HepG2 (cell line): ENCODE results near the gene UST.

ENCODE experiments used
- ARID4A ChIP-seq: sonication (generic); formaldehyde crosslinking; IDR thresholded peaks from 2 replicates; pipeline ENCODE4 v1.5.0; 2020; ENCODE audit warnings: mild to moderate bottlenecking, missing genetic modification reagents, borderline replicate concordance
- CTCF ChIP-seq: sonication (generic); formaldehyde crosslinking; IDR thresholded peaks from 2 replicates; pipeline ENCODE4 v1.5.0; 2020; ENCODE audit warnings: mild to moderate bottlenecking, missing genetic modification reagents, moderate library complexity
- E2F2 ChIP-seq: sonication (generic); formaldehyde crosslinking; IDR thresholded peaks from 2 replicates; pipeline ENCODE4 v1.4.0; 2020; ENCODE audit warnings: missing genetic modification reagents, borderline replicate concordance
- GABPA ChIP-seq, 2 experiments: IDR thresholded peaks; 2 replicates each; pipeline ENCODE4 v1.6.1; 2011 to 2016; ENCODE audit warnings: low read depth in 2 of 2, low read length in 1 of 2, missing biosample characterization in 1 of 2, missing genetic modification characterization in 1 of 2
- HNRNPLL ChIP-seq: fragments of 200-400 bp; formaldehyde crosslinking; IDR thresholded peaks from 2 replicates; pipeline ENCODE4 v1.6.1; 2017; ENCODE audit warnings: mild to moderate bottlenecking, low read depth, low read length; ENCODE audit not compliant: poor library complexity, severe bottlenecking
- SYNCRIP ChIP-seq: fragments of 200-400 bp; formaldehyde crosslinking; IDR thresholded peaks from 2 replicates; pipeline ENCODE4 v1.6.1; 2018; ENCODE audit warnings: mild to moderate bottlenecking, low read depth, low read length; ENCODE audit not compliant: insufficient read depth
- ZBTB2 ChIP-seq: sonication (generic); formaldehyde crosslinking; IDR thresholded peaks from 2 replicates; pipeline ENCODE4 v1.8.0; 2022; ENCODE audit warnings: low read depth, missing genetic modification reagents
- ZBTB33 ChIP-seq: sonication (generic); formaldehyde crosslinking; IDR thresholded peaks from 2 replicates; pipeline ENCODE4 v1.4.0; 2020; ENCODE audit warnings: missing genetic modification reagents
- ZNF207 ChIP-seq: fragments of 450-650 bp; IDR thresholded peaks from 2 replicates; pipeline ENCODE4 v1.6.1; 2016; ENCODE audit warnings: antibody characterized with exemption, borderline replicate concordance
- ZNF24 ChIP-seq: fragments of 450-650 bp; IDR thresholded peaks from 2 replicates; pipeline ENCODE4 v1.6.1; 2017; ENCODE audit warnings: antibody characterized with exemption, mild to moderate bottlenecking
- ZSCAN5A ChIP-seq: sonication (generic); formaldehyde crosslinking; IDR thresholded peaks from 2 replicates; pipeline ENCODE4 v1.8.0; 2022; ENCODE audit warnings: mild to moderate bottlenecking, missing genetic modification reagents, borderline replicate concordance

- TF ChIP-seq ARID4A (CRISPR knock-in tag): no peak
- no peak for TF ChIP-seq ZNF207
- TF ChIP-seq GABPA (IDR thresholded peaks at IDR 0.05; ENCODE audit: low read depth, low read length): no peak
- no peak for TF ChIP-seq GABPA (CRISPR knock-in tag; IDR thresholded peaks at IDR 0.05; ENCODE audit: low read depth)
- no peak for TF ChIP-seq CTCF (CRISPR knock-in tag)
- no peak for TF ChIP-seq SYNCRIP
- no peak for TF ChIP-seq E2F2
- TF ChIP-seq HNRNPLL: no peak
- TF ChIP-seq ZBTB33 (CRISPR knock-in tag): no peak
- no peak for TF ChIP-seq ZNF24
- no peak for TF ChIP-seq ZSCAN5A
- TF ChIP-seq ZBTB2 (CRISPR knock-in tag): no peak
Observed at GRCh38 chr6:148905901-148906300, 159.1 kb downstream of the UST start.
